ENCODE measurements around the gene NPLOC4.
"Not testable (repeated sequence)": the region's sequence is repeated elsewhere in the genome, so short reads cannot be mapped to it uniquely, and the experiment has no call there.

NPLOC4 gene

DNA sequence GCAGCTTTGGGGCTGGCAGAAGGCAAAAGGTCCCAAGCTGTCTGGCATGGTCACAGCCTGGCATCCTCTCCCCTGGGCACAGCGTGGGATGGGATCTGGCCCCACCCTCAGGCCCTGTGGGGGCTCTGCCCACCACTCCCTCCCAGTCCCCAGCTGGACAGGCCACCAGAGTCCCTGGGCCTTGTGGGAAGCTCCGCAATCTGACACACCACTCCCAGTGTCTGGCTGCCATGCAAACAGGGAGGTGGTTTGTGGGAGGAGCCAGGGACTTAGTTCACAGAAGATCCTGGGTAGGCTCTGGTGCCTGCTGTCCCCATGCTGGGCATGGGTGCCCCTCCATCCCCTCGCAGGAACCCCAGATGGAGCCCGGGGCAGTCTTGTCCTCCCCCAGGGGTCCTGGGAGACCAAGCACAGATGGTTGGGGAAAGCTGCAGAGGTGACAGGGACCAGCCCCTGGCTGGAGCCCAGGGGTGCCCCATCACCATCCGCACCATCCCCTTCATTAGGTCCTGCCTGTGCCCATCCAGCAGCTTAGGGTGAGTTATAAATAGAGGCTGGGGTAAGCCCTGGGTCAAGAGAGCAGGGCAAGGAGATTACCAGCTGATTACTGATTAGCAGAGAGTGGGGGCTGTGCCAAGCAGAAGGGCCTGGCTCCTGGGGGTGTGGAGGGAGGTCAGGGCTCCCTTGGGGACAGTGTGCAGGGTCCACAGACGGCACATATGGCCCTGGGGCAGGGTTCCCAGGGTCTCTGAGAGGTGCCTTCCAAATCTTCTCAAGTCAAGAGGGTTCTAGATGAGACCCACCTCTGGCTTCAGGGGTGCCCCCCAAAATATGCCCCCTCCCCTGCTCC is 102.5 kb downstream of the NPLOC4 start:
- DNase-seq (ENCODE audit: low read depth, low spot score) = no peak

DNA sequence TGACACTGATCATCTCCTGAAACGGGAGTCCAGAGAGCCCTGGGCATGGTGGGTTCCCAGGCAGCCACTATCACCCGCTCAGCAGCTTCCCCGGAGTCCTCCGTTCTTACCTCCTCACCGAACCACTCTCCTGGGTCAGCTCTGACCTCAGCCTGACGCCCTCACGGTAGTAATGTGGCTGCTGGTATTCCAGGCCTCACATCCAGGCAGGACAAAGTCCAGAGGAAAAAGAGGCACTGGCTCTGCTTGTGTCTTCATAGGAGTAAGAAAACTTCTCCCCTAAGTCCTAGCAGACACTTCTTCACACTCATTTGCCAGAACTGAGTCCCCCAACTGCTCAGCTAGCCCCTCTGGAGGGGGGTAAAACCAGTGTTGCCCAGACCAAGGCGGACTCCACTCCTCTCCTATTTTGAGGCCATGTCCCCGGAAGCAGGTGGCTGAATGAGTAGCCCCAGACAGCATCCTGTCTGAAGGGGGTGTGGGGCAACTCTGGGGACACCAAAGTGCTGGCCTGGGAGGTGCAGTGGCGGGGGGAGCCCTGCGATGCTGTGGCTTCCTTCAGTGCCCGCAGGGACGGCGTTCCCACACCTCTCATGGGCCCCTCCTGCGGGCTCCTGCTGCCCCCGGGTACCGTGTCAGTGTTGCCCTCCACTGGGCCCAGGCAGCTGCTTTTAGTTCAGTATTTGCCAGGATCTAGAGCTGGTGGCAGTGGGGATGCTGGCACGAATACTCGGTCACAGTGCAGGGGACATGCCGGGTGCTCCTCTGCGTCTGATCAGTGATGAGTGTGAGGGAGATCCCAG is 103.4 kb downstream of the NPLOC4 start:
- DNase-seq (ENCODE audit: low read depth, low spot score) = no peak

DNA sequence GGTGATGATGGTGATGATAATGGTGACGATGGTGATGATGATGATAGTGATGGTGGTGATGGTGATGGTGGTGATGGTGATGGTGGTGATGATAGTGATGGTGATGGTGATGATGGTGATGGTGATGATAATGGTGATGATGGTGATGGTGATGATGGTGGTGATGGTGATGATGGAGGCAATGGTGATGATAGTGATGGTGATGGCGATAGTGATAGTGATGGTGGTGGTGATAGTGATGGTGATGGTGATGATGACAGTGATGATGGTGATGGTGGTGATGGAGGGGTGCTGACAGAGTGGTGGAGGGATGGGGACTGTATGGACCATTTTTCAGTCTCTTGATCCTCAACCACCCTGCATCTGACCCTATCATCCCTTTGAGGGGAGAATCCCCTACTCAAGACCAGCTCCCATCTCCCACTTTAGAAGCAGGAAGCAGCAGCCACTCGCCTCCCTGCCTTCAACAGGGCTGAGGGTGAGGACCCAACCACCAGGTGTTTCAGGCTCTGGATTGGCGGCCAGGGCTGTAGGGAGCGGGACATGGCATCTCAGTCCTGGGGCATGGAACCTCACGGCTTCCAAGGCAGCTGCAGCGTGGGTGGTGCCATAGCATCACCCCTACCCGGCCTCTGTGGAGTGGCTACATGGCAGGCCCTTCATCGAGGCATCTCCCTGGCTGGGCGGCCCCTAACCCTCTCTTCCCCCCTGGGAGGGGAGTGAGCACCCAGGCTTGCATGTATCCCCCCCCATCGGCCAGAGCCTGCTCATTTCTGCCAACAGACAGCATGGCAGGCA is 104.2 kb downstream of the NPLOC4 start:
- no peak for DNase-seq (ENCODE audit: low read depth, low spot score)

DNA sequence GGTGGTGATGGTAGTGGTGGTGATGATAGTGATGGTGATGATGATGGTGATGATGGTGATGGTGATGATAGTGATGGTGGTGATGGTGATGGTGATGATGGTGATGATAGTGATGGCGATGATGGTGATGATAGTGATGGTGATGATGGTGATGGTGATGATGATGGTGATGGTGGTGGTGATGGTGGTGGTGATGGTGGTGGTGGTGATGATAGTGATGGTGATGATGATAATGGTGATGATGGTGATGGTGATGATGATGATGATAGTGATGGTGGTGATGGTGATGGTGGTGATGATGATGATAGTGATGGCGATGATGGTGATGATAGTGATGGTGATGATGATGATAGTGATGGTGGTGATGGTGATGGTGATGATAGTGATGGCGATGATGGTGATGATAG is 104.9 kb downstream of the NPLOC4 start:
- DNase-seq (ENCODE audit: low read depth, low spot score) = not testable (repeated sequence)

DNA sequence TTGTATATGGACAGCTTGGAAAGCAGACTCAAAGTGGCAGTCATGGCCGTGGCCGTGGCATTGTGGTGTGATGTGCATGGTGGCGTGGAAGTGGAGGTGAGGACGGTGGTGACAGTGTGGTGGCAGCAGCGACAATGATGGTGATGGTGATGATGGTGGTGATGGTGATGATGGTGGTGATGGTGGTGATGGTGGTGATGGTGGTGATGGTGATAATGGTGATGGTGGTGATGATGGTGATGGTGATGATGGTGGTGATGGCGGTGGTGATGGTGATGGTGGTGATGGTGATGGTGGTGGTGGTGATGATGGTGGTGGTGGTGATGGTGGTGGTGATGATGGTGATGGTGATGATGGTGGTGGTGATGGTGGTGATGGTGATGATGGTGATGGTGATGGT is 105.9 kb downstream of the NPLOC4 start:
- not testable (repeated sequence) for DNase-seq (ENCODE audit: low read depth, low spot score)

DNA sequence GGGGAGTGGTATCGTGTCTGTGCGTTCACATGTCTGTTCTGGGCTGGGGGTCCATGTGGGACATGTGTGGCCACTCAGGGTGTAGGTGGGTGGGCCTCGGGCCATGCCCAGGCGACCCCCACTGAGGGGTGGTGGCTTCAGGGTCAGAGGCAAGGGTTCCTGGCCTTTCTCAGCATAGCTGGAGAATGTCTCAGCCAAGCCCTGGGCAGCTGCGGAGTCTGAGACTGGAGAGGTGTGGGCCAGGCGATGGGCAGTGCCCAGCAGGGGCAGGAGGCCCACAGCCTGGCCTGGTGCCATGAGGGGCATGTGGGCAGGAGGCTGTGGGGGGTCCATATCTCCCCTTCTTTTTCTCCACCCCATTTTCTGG is 107.5 kb downstream of the NPLOC4 start:
- no peak for DNase-seq (ENCODE audit: low read depth, low spot score)

DNA sequence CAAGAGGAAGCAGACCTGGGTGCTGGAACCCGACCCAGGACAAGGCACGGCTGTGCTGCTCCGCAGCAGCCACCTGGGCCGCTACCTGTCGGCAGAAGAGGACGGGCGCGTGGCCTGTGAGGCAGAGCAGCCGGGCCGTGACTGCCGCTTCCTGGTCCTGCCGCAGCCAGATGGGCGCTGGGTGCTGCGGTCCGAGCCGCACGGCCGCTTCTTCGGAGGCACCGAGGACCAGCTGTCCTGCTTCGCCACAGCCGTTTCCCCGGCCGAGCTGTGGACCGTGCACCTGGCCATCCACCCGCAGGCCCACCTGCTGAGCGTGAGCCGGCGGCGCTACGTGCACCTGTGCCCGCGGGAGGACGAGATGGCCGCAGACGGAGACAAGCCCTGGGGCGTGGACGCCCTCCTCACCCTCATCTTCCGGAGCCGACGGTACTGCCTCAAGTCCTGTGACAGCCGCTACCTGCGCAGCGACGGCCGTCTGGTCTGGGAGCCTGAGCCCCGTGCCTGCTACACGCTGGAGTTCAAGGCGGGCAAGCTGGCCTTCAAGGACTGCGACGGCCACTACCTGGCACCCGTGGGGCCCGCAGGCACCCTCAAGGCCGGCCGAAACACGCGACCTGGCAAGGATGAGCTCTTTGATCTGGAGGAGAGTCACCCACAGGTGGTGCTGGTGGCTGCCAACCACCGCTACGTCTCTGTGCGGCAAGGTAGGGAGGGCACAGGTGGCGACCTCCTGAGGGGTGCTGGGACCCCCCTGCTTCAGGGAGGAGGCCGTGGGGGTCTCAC is 108.1 kb downstream of the NPLOC4 start:
- no peak for DNase-seq (ENCODE audit: low read depth, low spot score)

DNA sequence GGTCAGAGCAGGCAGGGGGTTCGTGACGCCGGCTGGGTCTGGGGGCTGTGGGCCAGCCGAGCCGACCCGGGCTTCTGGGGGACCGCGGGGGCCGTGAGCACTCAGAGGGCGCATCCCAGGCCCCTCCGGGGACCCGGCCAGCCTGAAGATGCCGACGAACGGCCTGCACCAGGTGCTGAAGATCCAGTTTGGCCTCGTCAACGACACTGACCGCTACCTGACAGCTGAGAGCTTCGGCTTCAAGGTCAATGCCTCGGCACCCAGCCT is 108.6 kb downstream of the NPLOC4 start:
- no peak for DNase-seq (ENCODE audit: low read depth, low spot score)

DNA sequence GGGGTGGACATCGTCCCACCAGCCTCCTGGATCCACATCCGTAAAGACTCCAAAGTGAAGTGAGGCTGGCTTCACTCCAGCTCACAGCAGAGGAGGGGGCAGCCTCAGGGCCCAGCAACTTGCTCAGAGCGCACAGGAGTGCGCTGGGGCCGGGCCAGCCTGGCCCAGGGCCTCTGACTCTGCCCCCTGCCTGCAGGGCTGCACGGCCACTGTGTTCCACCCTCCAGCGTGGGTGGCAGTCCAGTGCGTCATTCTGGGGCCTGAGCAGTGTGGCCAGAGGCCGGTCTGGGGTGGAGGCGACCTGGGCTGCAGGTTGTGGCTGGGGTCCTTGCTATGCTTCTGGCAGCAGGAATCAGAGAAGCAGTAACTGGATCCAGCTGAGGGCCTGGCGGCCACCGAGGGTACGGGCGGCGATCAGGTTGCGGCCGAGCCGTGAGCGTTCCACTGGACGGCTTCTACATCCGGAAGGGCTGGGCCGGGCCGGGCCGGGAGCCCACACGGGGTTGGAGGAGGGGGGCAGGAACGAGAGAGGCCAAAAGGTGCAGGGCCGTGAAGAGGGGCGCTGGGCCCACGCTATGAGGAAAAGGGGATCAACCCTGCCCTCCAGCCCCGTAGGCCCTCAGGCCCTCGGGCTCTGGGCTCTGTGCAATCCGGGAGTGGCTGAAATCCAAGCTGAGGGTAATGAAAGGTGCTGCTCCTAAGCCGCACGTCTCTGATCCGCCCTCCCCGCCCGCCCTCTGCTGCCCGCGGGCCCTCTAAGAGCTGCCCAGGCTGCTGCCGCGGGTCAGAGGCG is 109.1 kb downstream of the NPLOC4 start, which contains the start of gene FSCN2:
Gene FSCN2 (plus strand): TSS at position 787 of the 793 bp plus-strand sequence. CDS start 155 bp downstream, outside the sequence.
- no peak for DNase-seq (ENCODE audit: low read depth, low spot score)

DNA sequence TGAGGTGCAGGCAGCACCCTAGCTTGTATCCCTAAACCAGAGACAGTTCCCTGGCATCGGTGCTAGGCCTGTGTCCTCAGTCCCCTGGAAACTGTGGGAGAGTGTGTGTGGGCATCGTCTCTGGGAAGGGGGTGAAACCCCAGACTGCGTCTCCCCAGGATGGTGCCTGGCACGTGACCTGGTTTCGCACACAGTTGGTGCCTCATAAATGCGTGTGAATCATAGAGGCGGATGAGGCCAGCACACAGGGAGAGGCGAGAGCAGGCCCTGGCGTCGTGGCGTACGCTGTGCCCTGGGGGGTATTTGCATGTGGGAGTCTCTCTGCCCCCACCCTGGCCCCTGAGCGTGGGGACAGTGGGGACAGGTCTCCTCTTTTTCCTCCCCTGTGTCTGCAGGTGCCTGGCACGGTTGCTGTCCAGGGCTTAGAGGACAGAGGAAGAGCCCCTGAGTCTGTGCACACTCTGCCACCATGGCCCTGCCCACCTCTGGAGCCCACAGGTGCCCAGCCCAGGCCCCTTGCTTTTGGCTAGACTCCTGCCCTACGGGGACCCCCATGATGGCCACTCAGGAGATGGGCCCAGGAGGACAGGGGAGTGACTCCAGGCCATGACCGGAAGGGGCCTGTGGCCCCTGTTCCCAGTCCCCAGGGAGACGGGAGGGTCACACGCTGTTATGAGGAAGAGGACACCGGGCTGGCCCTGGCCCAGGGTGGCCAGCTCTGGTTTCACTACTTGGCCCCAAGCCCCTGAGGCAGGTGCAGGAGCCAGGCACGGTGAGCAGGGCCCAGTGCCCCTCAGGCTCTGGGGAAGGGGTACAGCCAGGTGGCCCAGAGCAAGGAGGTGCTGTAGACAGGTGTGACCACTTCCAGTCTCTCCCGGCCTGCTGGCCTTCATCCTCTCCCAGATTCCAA is 110.0 kb downstream of the NPLOC4 start:
- DNase-seq (ENCODE audit: low read depth, low spot score) = no peak

DNA sequence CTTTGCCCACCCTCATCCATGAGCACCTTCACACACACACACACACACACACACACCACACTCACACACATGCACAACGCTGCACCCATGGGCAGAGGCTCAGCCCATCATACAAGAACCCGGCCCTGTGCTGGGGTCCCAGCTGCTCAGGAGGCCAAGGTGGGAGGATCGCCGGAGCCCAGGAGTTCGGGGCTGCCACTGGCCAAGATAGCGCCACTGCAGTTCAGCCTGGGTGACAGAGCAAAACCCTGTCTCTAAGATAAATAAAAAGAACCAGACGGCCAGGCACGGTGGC is 112.1 kb downstream of the NPLOC4 start:
- DNase-seq (ENCODE audit: low read depth, low spot score) = no peak

DNA sequence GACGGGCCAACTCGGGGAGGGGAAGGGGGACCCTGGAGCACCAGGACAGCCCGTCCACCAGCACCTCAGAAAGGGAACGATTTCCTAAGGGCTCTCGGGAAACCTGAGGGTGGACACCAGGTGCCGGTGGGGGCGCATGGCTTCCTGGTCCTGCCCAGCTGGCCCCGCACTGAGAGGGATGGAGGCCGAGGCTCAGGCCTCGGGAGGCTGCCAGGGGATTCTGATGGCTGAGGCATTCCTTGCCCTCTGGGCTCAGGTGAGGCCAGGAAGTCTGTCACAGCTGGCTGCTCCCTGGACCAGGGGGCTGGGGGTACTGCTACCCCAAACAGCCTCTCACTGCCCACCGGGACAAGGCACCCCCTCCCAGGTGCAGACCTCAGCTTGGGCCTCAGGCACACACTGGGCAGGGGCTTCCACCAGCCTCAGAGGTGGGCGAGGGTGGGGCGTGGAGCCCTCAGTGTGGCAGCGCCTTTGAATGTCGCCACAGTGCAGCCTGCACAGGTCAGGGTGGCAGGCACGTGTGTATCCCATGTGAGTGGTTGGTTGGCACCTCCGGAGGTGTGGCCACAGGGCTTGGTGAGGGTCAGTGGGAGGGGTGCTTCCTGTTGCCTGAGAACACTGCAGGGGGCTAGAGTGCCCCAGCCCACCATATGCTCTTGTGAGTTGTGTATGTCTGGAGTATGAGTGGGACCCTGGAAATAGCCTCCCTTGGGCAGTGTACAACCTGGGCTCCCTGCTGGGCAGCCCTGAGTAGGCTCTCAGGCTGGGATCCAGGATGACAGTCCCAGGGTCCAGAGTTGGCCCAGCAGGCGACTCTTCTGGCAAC is 112.7 kb downstream of the NPLOC4 start:
- no peak for DNase-seq (ENCODE audit: low read depth, low spot score)

DNA sequence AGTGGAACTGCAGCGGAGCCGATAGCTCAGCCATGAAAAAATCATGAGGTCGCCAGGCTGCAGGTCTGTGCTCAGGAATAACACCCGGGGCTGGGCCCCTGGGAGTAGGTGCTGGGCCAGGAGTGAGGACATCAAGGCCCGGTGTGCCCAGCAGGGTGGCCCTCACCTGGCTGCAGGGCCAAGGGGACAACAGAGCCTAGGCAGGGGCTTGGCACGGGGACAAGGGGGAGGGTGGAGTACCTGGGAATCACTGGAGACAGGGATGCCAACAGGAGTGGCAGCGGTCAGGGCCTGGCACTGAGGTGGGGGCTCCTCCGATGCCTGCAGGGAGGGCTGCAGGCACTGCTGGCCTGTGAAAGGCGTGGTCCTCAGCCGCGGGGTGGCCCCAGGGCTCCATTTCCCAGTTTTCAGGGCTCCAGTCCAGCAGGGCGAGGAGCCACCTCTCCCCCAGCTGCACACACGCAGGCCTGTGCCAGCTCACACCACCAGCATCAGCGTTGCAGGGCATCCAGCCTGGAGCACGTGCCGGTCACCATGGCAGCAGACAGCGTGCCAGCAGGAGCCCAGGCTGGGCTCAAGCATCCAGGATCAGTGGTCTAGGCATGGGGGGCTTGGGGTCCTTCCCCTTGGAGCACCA is 113.4 kb downstream of the NPLOC4 start:
- no peak for DNase-seq (ENCODE audit: low read depth, low spot score)

DNA sequence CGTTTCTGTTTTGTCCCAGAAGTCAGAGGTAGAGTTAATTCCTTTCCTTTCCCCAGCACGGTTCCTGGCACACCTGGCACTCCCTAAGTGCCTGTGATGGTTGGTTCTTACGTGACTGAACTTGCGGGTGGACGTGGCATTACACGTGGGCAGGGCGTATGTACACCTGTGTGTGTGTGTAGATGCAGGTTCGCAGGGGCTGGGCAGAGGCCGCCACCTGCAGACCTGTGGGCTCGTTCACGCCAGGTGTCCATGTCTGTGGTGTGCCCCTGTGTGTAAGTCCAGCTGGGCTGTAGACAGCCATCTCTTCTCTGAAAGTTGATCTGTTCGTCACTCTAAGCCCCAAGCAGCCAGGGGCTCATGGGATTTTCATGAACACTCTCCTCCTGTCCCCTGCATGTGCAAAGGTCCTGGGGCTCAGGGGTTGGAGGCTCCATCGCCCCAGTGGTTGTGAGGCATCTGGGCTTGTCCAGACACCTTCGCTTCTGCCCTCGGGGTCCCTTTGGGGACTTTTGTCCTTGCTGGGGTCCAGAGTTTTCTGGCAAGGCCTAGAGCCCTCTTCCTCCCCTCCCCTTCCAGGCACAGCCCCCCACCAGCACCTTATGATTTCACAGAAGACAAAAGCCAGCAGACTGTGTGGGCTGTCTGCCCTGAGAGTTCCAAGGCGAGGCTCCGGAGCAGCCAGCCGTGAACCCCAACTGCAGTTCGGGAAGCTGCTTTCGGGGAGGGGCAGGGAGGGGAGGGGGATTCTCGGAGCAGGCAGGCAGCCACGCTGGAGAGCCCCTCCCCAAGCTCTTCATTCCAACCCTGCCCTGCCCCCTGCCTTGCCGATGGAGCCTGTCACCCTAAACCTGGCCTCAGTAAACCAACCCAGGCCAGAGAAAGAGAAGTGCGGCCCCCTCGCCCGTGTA is 114.2 kb downstream of the NPLOC4 start:
- no peak for DNase-seq (ENCODE audit: low read depth, low spot score)

DNA sequence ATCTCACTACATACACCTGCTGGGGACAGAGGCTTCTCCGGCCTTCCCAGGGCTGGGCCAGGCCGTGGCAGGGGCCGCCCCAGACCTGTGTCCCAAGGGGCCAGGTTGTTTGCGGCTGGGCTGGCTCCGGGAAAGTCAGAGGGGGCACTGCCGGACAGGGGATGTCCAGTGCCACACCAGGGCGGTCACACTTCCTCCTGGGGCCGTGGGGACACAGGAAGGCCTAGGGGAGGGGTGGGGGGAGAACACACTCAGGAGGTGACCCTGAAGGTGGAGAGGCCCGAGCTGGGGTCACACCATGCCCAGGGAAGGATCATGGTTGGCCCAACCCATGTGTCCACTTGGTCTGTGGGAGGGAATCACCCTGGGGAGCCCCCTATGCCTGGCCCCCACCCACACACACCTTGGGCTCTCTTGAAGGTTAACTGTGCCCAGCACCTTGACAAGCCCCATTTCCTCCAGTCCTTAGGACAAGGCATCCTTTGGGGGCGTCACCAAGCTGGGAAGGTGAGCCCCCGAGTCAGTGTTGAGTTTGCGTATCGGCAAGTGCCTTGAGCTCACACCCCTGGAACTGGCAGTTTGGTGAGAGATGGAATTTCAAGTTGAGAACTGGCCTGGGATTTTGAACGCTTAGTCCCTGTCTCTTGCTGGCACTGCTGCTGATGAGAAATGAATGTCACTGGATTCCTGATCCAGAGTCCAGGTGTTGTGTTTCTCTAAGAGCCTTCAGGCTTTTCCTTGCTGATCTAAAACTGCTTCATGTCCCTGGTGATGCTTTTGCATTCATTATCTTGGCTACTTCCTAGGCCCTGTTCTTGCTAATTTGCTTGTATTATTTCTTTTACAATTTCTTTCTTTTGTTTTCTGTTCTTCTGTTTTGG is 116.7 kb downstream of the NPLOC4 start:
- no peak for DNase-seq (ENCODE audit: low read depth, low spot score)

DNA sequence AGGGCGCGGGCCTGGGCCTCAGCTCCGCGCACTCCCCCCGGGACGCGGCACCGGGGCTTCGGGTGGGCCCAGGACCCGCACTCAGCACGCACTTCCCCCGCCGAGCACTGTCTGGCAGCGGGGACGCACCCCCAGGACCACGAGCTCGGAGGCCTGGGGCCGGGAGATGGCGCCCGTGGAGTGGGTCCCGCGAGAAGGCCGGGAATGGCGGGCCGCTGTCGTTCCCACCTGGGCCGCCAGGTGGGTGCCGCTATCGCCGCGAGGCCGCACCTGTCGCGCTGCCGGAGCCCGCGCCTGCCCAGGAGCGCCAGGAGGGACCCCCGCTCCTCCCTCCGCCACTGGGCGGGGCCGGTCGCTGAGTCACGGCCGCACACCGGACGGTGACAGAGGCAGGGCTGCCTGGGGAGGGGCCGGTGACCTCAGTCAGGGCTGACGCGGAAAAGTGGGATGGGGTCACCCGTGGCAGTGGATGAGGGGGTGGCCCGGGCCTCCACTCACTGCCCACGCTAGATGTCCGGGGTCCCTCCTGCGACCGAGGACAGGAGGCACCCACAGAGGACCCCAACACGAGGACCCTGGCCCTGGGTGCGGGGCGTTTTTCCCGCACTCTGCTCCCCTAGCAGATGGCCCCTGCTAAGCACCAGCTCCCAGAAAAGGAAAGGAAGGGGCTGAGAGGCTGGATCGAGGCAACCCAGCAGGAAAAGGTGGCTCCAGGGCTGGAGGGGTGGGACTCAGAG is 117.5 kb downstream of the NPLOC4 start:
- DNase-seq (ENCODE audit: low read depth, low spot score) = no peak

All from smooth muscle cell of the brain vasculature (primary cell).